ENCODE data around the gene ENTPD8.
"Not testable (repeated sequence)": the region's sequence is repeated elsewhere in the genome, so short reads cannot be mapped to it uniquely, and the experiment has no call there.

The ENTPD8 gene

DNA sequence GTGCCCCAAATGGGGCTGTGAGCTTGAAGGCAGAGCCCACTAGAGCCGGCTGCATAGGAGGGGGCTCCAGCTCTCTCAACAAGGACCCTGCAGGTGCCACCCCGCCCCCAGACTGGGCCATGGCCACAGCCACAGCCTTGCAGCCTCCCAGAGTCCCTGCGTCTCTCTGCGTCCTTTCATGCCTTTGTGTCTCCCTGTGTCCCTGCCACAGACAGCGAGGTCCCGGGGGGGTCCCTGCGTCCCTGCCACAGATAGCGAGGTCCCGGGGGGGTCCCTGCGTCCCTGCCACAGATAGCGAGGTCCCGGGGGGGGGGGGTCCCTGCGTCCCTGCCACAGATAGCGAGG, 11.6 kb downstream of the ENTPD8 start:
- no peak for DNase-seq

DNA sequence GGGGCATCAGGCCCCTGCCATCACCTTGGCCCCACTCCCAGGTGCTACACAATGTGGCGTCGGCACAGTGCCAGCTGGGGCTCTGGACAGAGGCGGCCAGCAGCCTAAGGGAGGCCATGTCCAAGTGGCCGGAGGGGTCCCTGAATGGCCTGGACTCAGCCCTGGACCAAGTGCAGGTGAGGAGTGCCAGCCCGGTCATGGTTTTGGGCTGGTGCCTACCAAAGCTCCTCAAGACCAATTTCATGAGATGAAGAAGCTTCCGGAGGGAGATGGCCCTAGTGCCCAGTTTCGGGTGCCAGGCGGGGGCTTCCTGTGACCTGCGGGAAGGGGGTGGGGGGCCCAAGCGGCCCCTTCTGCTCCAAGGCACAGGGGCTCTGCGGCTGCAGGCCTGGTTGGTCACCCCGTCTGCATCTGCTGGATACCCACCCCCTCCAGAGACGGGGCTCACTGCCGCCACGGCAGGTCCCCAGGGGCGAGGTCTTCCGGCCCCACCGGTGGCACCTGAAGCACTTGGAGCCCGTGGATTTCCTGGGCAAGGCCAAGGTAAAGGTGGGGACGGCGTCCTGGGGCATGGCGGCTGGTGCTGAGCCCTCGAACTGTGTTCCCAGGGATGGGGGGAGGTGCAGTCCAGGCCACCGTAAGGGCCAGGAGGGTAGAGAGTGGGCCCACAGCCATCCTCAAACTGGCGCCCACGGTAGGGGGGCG, 12.2 kb downstream of the ENTPD8 start:
- DNase-seq: no peak

DNA sequence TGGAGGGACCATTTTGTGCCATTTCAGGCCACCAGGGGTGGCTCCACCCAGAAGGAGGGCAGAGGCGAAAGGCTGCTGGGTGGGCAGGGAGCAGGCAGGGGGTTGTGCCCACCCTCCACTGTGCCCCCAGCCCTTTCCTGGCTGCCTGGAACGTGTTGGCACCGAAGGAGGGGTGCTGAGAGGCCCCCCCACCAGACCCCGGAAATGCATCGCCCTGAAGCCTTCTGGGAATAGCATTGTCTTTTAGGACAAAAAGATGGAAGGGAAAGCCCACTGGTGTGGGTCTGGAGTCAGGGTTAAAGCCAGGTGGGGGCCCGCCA, 12.9 kb downstream of the ENTPD8 start:
- DNase-seq: no peak

DNA sequence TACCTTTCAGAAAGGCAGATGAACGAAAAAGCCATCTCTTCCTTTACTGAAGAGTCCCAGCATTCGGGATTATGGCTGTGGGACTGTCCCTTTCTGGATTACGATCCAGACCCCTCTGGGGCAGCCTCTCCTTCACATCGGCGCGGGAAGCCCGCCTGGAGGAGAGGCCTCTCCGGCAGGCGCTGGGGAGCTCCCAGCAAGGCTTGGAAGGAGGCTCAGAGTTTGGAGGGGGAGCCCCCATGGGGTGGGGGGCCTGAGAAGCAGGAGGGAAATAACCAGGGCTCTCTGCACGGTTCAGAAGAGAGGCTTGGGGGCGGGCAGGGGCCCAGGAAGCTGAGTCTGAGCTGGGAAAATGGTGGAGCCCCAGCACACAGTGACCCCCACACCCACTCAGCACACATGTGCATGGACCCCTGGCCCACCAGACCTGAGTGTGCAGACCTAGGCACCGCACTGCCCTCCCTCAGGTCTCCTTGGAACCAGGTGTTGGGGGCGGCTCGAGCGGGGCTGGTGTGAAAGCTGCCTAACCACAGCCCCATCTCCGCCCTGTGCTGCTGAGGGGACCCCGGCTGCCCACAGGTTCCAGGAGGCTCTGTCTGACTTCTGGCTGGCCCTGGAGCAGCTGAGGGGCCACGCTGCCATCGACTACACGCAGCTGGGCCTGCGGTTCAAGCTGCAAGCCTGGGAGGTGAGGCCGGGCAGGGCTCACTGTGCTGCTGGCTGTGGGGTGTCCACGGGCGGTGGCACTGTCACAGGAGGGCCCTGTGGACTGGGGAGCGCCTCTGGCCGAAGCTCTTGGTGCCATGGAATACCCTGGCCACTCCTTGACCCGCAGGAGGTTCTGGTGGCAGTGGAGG, 13.5 kb downstream of the ENTPD8 start:
- DNase-seq: no peak

DNA sequence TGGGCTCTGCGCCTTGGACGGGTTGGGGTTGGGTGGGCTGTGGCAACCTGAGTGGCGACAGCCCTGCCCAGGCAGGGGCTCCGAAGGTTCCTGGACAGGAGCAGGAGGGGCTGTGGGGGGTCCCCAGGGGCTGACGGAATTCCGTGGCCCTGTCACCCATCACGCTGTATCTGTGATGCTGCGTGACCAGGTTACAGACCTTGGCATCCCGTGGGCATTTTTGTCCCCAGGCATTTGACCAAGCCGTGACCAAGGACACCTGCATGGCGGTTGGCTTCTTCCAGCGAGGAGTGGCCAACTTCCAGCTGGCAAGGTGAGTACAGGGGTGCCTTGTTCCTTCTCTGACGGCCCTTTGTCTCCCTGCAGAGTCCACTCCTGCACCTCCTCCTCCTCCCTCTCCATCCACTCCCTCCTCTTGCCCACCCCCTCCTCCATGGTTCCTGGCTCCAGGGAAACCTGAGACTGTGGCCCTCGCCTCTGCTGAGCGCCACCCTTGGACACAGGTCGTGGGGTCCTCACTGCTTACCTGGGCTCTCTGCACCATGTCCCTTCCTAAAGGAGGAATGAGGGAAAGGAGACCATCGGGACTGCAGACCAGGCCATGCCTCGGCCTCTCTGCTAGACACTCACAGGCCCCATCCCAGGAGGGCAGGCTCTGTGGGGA, 15.0 kb downstream of the ENTPD8 start:
- no peak for DNase-seq

DNA sequence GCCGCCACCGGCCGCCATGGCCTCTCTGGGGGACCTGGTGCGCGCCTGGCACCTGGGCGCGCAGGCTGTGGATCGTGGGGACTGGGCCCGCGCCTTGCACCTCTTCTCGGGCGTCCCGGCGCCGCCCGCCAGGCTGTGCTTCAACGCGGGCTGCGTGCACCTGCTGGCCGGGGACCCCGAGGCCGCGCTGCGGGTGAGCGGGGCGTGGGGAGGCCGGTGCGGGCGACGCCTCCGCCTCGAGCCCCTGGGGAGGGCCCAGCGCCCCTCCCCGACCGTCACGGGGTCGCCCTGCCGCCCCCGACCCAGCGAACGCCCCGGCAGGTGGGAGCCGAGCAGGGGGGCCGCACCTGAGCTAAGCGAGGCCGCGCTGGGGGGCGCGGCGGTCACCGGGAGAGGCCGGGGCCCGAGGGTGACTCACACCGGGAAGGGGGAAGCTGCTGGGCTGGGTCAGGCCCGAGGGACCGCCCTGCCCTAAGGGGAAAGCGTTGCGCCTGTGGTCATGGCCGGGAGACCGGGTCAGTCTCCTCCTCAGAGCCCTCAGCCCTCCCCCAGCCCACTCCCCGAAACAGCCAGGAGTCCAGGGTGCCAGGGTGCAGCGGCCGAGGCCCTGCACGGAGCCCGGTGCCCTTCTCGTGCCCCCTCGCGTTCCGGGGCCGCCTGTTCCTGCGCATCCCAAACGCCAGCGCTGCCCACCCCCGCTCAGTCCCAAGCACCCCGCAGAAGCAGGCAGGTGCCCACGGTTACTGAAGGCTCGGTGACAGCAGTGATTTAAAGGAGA, 17.5 kb downstream of the ENTPD8 start:
- no peak for DNase-seq

DNA sequence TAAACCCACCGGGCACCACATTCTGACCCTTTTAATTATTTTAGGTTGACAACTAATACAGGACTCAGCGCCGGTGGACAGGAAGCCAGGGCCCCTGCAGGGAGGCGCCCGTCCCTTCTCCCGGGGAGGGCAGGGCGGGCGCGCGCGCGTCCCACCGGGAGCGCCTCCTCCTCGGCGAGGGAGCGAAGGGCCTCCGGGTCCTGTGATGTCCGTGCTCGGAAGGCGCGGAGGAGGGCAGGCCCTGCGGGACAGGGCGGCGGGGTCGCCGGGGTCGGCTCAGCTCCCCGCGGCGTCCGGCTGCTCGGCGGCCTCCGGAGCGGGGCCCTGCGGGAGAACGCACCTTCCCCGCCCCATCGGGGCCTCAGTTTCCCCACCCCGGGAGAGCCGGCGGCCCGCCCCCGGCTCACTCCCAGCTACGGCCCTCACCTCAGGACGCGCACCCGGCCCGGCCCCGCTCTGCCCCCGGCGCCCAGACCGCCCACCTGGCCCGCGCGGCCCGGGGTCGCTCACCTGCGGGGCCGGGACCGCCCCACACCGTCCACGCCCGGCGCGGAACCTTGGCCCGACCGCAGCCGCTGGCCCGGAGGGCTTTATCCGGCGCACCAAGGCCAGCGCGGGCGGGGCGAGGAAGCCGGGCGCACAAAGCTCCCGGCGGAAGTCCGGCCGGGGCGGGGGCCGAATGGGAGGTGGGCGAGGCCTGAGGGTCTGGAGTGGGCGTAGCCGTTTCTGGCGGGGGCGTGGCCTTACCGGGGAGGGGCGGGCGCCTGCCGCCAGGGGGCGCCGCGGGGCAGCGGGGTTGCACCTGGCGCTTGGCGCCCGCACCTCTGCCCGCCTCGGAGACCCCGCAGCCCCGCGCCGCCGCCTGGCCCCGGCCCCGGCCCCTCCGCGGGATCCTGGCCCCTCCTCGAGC, 18.3 kb downstream of the ENTPD8 start, which contains the start of the genes EXD3 and NOXA1:
Gene EXD3 (minus strand): TSS at position 559 of the 910 bp plus-strand sequence. CDS start 27,805 bp downstream, outside the sequence.
Gene NOXA1 (plus strand): TSS at position 790 of the 910 bp plus-strand sequence. CDS start 137 bp downstream, outside the sequence.
- peak; percentile 69 for DNase-seq

DNA sequence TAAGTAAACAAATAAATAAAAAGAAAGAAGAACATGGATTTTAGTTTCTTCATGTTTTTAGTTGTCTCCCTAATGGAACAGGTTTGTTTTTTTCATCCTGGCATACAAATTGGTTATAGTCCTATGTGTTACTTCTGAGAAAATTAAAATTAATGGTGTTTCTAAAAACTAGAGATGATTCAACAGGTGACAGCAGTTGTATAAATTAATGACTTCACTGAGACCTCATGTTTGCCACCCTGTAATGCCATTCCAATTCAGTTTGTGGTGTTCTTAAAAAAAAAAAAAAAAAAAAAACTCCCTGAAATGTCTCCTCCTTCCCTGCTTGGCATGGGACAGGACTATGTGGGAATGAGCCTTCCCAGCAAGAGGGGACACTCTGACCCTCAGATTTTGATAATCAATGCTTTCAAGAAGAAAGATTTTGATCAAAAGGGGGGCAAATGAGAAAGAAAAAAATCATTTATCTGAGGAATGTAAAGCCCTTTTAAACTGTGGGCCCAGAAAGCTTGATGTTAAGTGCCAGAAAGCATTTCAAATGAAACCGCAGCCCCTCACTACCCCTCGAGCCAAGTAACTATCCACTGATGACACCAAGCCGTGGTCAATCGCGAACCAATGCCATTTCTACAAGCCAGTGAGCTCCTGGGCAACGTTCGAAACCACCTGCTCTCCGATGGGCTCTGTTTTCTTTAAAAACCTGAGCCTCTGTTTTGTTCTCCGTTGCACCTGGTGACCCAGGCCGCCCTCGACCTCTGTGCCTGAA, 19.1 kb downstream of the ENTPD8 start:
- DNase-seq: no peak

DNA sequence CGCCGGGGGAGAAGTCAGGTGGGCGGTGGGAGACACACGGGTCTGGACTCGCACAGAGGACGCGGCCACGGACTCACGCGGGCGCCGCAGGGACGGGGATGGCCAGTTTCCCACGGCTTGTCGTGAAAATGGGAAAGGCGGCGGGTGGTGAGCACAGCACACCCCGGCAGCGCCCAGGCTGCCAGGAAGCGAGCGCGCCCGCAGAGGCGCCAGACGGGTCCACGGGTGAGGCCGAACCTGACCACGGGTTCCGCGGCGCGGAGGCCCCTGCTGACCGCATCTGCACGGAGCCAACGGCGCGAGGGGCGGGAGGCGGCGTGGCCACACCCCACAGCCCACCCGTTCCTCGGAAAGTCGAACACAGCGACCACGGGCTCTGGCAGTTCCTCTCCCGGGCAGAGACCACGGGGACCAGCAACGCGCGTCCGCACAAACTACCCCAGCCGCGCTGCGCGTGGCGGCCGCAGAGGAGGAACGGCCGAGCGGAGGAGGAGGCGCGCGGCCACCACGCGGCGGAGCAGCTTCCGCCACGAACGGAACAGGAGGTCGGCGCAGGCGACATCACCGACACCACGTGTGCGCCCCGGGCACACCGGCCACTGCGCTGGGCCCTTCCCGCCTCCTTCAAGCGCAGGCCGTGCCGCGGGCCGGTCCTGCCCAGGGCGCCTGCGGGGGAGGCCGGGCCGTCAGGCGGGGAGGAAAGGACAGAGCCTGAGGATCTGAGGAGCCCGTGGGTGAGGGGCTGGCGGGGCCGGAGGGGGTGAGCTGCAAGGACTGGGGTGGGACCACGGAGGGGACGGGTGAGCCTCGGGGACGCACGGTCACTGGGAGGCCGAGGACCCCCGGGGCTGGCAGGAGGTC, 23.8 kb downstream of the ENTPD8 start:
- no peak for DNase-seq

DNA sequence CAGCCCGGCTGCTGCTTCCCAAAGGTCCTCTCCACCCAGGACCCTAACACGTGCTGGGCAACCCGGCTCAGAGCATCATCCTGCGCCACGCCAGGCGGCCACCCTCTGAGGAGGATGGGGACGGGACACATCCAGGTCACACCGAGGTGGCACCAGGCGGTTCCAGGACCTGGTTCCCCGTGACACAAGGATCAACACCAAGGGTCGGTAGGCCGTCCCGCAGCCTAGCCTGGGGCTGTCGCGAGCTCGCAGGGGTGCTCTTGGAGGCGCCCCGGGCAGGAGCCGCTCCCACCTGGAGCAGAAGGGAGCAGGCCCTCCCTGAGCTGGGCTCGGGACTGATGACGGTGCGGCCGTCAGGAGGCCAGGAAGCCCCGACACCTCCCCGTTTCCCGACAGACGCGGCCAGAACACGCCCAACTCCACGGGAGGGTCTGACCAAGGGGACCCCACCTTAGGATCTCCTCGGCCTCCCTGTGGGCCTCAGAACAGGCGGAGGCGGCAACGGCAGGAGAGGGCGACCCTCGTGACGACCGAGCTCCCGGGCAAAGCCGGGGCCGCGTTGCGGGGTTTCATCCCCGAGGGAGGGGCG, 24.5 kb downstream of the ENTPD8 start:
- DNase-seq: no peak

DNA sequence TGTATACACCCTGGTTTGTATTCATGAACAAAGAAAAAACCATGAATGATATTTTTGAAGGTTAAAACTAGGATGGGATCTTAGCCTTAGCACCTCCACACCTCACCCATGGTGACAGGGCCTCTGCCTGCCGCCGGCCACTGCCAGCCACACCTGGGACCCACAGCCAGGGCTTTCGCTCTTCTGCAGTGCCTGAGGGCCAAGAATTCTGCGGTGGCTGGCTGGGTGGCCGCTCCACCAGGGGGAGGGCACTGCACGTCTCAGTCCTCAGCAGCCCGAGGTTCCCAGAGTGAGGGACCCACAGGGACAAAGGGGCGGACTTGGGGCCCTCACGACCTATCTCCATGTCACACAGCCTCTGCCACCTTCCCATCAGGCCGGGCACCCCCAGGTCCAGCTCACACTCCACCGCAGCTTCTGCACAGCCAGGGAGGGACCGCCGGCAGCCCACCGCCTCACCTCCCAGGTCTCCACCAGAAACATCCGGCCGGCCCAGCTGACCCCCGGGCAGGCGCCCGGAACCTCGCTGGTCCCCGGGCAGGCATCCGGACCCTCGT, 25.1 kb downstream of the ENTPD8 start:
- no peak for DNase-seq

DNA sequence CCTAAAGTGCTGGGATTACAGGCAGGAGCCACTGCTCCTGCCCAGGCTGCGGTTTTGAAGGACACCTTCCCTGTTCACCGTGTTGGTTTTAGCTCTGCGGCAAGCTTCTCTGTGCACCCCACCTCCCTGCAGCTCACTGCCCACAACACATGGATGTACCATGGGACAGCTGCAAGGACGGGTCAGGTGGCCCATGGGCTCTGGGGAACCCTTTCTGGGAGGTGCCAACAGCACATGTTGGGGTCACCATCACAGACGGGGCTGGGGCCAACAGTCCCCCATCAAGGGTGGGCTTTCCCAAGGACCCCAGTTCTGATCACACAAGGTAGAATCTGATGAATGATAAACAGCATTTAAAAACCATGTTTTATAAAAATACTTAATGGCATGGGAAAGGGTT, 25.7 kb downstream of the ENTPD8 start:
- no peak for DNase-seq

DNA sequence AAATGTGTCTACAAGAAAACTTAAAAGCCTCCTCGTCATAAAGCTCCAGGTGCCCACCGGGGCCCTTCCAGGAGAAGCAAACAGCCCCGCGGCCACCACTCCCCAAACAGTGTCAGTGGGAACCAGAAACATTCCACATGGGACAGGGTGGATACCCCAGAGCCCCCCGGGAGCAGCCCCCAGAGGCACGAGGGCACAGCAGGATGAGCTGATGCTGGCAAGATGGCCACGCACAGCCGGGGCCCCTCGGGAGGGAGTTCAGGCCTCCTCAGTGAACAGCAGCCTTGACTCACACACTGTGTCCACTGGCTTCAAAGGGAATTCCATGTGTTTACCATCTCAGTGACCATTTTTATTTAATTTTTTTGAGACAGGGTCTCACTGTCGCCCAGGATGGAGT, 28.7 kb downstream of the ENTPD8 start:
- no peak for DNase-seq

DNA sequence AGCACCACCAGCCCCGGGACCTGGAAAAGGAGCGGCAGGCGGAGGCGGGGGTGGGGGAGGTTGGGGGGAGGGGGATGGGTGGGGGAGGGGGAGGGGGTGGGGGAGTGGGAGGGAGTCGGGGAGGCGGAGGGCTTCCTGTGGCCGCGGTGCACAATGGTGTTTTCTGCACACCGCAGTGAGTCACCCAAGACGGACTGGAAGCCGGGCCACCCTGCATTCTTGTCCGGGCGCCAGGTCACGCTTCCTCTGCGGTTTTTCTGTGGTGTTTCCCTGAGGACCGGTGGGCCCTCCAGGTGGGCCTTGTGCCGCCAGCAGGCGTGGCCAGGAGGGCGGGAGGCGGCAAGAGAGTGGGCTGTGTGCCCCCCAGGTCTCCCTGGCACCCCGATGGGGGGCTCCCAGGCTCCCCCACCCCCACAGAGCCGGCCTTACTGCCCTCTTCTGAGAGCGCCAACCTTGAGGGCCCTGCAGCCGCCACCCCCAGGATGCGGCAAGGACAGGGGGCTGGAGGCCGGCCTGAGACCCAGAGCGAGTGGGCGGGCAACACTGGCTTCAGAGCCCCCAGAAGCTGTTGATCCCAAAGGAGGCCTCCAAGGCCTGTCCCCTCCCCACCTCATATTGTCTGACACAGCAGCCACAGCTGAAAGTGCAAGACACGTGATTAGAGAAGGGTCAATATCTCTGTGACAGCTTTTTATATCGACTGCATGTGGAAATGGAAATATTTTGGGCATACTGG, 29.3 kb downstream of the ENTPD8 start:
- peak; percentile 87 for DNase-seq

DNA sequence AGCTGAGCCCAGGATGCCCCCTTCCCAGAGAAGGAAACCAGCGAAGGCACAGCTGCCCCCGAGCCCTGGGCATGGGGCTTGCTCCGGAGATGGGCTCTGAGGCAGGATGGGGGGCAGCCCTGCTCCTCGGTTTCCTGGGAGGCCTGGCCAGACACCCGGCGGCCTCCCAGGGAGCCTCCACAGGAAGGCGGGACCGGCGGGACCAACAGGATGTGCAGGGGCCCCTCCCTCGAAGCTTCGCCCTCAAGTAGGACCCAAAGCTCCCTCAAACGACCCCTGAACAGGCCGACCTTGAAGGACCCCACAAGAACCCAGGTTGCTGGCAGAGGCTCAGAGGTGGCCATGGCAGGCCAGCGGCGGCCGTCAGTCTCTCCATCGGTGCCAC, 29.9 kb downstream of the ENTPD8 start:
- DNase-seq: no peak

DNA sequence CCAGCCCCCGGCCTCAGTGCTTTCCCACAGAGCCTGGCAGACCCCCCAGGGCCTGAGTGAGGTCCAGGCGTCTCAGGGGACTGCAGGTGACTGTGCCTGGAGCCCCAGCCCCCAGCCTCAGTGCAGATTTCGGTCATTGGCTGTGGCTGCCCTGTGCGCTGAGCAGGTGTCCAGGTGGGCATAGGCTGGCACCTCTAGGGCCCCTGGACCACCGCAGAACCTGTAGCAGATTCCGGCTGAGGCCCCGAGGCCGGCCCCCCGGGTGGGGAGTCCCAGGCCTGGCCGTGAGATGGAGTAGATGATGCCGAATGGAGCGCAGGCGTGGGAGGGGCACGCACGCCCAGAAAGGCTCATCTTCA, 30.3 kb downstream of the ENTPD8 start:
- no peak for DNase-seq

DNA sequence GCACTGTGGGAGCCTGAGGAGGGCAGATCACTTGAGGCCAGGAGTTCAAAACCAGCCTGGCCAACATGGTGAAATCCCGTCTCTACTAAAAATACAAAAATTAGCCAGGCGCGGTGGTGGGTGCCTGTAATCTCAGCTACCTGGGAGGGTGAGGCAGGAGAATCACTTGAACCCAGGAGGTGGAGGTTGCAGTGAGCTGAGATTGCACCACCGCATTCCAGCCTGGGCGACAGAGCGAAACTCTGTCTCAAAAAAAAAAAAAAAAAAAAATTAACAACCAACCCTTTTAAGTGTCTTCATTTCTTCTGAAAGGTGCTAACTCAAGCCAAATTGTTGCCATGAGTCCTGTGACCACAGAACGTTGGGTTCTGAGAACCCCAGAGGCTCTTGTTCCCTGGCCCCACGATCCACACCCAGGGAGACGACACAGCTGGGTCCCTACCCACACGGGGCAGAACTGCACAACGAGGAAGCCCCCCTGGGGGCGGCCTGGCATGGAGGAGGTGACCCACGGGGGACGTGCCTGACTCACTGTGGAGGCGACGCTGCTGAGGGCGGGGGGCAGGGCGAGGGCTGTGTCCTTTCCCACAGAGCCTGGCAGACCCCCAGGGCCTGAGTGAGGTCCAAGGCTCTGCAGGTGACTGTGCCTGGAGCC, 30.8 kb downstream of the ENTPD8 start:
- not testable (repeated sequence) for DNase-seq

DNA sequence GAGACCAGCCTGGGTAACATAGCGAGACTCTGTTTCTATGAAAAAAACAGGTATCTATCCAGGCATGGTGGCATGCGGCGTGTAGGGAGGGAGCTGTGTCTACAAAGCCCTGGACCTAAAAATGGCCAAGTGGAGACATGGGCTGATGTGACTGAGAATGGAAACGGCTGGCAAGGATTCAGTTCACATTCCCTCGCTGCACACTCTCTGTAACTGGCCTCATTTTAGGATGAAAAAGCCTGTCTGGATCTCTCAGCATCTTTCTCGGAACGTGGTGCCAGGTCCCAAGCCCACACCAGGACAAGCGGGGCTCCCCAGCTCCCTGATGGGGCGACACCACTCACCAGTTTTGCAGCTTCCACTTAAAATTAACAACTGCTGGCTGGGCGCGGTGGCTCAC, 31.6 kb downstream of the ENTPD8 start:
- DNase-seq: no peak
